CD4-positive, alpha-beta T cell treated with Interleukin-1 beta for 1 hour (primary cell): ENCODE data around the gene HNRNPUL1.
"Not testable (repeated sequence)": the region's sequence is repeated elsewhere in the genome, so short reads cannot be mapped to it uniquely, and the experiment has no call there.

ENCODE experiments used
- DNase-seq, 2 donors: peaks; one replicate each; pipeline ENCODE4 v3.0.0-alpha.2; 2020 to 2022

The HNRNPUL1 gene

DNA sequence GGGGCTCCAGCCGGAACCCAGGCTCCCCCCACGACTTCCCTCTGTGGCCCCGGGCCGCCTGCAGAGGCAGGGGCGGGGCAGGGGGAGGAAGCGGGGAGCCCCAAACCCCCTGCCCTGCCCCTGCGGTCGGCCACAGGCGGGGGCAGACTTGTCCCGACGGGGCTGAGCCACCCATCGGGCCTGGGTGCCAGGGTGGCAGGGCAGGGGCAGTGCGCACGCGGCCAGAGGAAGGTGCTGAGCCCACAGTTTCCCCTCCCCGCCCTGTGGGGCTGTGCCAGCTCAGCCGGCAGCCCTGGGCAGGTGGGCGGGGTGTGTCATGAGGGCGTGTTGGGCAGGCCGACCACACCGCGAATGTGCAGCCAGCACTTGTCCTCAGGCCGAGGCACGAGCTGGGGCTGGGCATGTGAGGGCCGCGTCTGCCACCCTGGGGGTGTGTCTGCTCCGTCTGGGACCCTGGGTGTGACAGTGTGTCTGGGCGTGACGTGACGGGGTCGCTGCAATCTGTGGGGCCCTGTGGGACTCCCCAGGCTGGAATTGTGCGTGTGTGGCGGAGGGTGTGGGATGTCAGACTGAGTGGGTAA is 63.5 kb downstream of the HNRNPUL1 start:
- peak; percentile 87 to 91 for DNase-seq

DNA sequence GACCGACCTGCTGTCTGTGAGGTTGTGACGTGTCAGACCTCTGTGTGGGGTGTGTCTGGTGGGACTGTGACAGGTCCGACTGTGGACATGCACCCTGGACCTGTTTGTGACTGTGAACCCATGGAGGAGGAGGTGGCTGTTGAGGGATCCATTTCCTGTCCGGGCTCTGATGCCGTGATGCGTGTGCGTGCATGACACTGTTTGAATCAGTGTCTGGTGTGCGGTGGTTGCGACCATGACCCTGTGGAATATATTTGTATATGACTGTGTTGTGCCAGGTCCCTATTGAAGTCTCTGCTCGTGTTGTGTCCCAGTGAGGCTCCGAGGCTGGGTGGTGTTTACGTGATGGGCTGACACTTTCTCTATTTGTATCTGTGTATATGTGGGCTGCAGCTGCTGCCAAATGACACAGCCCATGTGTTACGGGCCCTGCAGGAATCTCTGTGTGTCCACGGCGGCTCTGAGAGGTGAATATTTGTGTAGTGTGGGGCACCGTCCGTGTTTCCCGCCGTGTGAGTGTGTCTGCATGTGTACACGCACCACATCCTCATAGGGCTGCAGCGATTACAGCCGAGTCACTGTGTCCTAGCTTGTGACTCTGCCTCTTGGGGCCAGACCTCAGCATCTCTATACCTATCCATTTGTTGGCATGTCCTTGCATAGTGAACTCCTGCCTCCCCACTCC is 64.1 kb downstream of the HNRNPUL1 start:
- peak in 1 of 2 donors; percentile 46 for DNase-seq

DNA sequence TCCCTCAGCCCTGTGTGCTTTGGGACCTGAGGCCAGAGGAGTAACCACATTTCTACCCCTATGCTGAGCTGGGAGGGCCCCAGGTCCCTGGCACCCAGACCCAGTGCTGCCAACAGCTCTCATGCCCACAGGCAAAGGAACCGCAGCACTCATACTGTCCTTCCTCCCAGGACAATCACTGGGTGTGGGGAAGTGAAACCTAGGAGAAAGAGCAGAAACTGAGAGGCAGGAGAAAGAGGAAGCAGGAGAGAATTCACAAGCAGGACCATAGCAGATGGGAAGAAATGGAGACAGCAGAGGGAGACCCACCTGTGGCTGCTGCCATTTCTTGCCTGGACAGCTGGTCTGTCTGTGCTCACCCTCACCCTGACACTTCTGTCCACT is 64.7 kb downstream of the HNRNPUL1 start:
- DNase-seq: peak in 1 of 2 donors; percentile 50

DNA sequence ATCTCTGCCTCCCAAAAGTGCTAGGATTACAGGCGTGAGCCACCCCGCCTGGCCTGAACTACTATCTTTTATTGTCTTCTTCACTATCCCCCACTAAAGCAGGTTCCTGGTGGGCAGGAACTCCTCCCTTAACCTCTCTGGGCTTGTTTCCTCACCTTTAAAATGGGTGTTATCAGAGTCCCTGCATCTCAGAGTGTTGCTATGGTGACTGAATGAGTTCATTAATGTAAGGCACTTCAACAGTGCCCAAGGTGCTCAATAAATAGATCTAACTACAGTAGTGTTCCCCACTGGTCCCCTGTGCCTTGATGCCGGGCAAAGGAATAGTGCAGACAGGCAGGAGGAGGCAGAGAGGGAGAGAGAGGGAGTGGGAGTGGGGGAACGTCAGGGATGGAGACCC is 66.3 kb downstream of the HNRNPUL1 start:
- peak in 1 of 2 donors; percentile 43 for DNase-seq

DNA sequence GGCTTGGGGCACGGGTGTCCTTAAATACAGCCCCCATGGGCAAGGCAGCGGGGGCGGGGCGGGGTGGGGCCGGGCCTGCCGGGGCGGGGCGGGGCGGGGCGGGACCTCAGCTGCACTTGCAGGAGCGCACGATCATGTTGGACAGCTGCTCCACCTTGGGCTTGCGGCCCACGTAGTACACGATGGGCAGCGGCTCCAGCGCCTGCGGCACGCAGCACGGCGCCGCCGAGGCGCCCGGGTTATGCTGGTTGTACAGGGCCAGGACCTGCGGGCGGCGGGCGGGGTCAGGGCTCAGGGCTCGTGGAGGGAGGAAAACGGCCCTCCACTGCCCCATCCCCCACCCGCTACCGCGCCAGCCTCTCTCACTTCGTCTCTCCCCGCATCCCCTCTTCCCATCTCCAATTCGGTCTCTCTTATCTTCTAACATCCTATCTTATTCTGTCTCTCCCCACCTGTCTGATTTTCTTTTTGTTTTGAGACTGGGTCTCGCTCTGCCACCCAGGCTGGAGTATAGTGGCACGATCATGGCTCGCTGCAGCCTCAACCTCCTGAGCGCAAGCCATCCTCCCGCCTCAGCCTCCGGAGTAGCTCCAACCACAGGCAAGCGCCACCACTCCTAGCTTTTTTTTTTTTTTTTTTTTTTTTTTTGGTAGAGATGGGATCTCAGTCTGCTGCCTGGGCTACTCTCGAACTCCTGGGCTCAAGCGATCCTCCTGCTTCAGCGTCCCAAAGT is 66.9 kb downstream of the HNRNPUL1 start:
- DNase-seq: no peak

DNA sequence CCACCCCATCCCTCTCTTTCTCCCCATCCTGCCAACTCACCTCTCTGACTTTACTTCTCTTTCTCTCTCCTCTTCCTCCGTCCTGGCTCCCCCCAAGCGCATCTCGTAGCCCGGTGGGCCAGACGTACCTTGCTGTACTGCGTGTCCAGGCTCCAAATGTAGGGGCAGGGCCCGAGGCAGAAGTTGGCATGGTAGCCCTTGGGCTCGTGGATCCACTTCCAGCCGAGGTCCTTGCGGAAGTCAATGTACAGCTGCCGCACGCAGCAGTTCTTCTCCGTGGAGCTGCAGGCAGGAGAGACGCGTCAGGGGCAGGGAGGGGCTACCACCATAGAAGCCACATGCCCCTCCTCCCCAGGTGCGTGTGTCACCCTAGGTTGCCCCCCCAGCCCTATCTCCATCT is 67.8 kb downstream of the HNRNPUL1 start:
- no peak for DNase-seq

DNA sequence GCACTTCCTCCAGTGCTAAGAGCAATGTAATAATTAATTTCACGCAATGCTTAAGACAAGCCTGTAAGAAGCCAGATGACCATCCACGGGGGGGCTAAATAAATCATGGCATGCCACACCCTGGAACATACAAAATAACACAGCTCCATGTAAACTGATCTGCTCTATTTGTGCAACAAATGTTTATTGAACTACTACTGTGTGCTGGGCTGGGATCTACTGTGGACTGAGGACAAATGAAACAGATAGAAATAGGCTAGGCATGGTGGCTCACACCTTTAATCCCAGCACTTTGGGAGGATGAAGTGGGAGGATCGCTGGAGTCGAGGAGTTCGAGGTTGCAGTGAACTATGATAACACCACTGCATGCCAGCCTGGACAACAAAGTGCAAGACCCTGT is 68.3 kb downstream of the HNRNPUL1 start:
- DNase-seq: no peak

DNA sequence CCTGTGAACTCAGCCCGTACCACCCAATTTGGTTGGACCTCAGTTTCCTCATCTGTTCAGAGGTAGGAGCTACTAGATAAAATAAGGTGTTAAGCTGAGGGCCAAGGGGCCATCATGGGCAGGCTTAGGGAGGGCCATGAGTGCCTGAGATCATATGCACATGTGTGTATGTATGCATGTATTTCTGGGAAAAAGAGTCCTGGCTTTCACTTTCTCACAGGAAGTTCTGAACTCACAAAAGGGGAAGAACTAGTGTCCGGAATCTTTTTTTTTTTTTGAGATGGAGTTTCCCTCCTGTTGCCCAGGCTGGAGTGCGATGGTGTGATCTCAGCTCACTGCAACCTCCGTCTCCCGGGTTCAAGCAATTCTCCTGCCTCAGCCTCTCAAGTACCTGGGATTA is 70.6 kb downstream of the HNRNPUL1 start:
- no peak for DNase-seq

DNA sequence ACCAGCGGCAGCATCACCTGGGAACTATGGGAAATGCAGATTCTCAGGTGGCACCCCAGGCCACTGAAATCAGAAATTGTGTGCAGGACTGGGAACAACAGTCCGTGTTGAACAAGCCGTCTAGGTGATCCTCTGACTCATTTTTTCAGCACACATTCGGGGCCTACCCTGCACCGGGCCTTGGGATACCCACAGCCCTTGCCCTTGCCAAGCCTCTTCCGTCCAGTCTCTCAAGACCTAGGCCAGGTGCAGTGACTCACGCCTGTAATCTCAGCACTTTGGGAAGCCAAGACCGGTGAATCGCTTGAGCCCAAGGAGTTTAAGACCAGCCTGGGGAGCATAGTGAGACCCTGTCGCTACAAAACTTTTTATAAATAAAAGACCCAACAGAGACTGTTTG is 71.3 kb downstream of the HNRNPUL1 start:
- no peak for DNase-seq

DNA sequence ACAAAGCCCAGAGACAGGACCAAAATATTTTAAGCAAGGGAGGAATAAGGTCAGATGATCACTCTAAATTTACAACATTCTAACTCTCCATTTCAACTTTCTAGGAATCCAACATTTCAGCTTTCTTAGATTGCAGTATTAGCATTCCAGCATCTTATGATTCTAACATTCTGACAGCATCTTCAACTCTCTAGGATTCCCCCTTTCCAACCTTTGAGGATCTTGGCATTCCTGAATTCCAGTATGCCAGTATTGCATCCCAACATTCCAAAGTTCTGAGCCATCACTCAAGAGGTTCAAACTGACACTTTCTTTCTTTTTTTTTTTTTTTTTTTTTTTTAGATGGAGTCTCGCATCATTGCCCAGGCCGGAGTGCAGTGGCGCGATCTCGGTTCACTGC is 75.8 kb downstream of the HNRNPUL1 start:
- DNase-seq: no peak

DNA sequence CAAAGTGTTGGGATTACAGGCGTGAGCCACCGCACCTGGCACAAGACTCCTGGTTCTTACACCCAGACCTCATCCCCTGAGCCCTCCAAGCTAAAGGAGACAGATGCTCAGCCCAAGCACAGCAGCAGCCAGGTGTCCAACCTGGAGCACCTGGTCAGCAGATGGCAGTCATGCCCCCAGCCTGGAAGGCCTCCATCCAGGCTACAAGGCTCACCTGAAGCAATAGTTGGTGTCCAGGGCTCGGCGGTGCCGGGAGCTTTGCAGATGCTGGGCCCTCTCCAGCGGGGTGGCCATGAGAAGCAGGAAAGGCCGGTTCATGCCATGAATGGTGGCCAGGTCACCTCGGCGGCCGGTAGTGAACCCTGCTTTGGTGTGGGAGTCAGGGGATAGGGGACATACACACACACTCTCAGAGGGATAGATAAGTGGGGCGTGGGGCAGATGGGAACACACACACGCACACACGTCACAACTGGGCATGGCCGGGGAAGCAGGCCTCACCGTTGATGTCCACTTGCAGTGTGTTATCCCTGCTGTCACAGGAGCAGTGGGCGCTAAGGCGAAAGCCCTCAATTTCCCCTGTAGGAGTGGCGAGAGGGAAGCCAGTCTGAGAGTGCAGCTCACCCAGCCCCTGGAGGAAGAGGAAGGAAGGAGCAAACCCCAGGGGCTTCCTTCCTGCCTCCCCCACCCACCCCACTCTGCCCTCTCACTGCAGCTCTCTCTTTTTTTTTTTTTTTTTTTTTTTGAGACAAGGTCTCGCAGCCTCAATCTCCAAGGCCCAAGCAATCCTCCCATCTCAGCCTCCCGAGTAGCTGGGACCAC is 77.7 kb downstream of the HNRNPUL1 start:
- peak in 1 of 2 donors; percentile 40 for DNase-seq

DNA sequence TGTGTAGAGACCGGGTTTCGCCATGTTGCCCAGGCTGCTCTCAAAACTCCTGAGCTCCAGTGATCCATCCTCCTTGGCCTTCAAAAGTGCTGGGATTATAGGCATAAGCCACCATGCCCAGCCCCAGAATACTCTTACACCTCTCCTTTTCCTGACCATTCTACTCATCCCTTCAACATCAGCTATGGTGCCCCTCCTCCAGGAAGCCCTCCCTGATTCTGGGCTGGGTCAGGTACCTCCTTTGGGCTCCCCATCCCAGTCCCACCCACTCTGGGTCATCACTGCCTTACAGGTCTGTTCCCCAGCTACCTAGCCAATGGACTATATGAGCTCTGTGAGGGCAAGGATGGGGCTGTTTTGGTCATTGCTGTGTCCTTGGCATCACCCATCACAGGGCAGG is 80.0 kb downstream of the HNRNPUL1 start:
- DNase-seq: no peak

DNA sequence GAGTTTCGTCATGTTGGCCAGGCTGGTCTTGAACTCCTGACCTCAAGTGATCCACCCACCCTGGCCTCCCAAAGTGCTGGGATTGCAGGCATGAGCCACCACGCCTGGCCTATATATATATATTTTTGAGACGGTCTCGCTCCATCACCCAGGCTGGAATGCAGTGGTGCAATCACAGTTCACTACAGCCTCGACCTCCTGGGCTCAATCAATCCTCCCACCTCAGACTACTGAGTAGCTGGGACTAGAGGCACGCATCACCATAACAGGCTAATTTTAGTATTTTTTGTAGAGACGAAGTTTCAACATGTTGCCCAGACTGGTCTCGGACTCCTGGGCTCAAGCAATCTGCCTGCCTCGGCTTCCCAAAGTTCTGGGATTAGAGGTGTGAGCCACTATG is 82.7 kb downstream of the HNRNPUL1 start:
- DNase-seq: not testable (repeated sequence)

DNA sequence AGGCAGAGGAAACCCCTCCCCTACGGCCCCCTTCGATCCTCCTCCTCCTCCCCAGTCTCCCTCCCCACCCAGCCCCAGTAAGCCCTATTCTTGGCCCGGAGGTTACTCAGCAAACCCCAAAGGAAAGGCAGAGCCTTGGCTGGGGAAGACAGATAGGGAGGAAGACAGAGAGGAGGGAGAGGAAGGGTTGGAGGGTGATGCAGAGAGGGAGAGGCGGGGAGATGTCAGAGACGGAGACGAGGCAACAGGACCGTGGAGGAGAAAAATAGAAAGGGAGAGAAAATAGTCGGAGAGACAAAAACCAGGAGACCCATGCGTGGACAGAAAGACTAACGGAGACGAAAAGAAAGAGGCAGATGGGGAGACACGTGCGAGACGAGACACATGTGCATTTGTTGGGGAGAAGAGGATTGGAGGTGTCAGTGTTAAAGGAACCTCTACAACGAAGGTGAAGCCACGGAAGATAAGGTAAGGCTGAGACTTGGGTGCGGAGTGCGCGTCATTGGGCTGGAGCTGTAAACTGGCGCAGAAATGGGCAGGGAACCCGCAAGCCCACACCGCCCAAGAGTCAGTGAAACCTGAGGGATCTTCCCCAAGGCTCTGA is 86.7 kb downstream of the HNRNPUL1 start:
- no peak for DNase-seq

DNA sequence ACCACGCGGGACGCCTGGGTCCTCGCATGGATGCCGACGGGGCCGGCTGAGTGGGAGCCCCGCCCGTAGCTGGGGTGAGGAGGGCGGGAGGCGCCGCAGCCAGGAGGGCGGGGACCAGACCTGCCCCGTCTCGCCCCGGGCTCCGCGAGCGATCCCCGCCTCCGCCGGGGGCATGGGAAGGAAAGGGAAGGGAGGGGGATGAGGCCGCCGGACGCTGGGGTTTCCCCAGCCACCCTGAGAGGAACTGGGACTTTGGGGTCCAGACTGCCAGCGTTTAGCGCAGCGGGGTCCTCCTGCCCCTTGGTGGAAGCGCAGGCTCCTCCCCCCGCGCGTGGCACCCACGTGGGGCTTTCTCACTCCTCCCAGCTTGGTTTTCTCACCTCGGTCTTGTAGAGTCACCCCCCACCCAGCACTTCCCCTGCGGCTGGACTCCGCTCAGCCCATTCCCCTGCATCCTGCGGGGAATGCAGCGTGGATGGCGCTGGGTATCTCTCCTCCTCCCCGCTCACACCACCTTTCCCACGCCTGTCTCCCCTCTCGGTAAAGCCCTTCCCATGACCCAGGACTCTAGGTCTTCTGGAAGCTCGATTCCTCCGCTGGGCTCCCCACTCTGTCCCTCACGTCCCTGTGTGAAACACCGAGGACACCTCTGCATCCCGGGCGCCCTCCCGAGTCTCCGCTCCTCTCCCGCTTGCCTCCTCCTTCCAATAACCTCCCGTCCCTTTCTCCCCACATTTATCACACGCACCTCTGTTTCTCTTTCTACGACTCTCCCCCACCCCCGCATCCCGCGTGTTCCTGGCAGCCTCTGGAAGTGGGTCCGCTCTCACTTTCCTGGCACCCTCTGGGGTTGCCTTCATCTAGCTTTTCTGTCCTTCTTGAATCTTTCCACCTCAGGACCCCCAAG is 87.4 kb downstream of the HNRNPUL1 start:
- DNase-seq: peak; percentile 88 to 89

DNA sequence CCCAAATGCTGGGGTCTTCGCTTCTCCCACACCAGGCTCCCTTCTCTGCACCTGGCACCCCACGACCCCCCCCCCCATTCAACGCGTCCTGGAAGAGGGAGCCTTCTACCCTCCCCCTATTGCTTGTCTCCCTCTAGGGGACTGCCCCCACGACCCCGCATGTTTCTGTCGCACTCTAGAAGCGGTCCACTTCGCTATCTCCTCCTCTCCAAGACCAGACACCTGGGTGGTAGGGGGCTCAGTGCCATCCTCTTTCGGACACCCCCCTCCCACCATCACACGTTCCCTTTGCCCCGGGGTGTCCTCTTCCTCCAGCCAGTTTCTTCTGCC is 88.1 kb downstream of the HNRNPUL1 start:
- DNase-seq: no peak

DNA sequence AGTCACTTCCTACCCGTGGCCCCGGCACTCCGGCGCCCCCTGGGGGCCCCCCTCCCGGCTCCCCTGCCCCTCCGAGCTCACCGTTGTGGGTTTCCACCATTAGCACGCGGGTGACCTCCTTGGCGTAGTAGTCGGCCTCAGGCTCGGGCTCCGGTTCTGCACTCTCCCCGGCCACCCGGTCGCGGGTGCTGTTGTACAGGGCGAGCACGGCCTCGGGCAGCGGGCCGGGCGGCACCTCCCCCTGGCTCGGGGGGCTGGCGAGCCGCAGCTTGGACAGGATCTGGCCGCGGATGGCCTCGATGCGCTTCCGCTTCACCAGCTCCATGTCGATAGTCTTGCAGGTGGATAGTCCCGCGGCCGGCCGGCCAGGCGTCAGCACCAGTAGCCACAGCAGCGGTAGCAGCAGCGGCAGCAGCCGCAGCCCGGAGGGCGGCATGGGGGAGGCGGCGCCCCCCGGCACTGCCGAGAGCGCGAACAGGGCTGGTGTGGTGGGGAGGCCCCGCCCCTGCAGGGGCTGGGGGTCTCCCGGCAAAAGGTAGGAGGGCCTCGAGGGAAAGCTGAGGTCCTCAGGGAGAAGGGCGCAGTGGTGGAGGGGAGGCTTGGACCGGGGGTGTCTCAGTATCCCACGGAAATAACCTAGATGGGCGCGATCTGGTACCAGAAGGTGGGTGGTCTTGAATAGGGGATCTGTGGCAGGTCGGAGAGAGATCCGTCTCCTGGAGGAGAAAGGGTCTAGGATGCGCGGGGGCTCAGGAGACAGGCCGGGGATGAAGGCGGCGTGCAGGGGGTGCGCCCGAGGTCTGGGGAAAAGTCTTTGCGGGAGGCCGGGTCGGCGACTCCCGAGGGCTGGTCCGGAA is 88.7 kb downstream of the HNRNPUL1 start:
- DNase-seq: peak; percentile 80 to 81

DNA sequence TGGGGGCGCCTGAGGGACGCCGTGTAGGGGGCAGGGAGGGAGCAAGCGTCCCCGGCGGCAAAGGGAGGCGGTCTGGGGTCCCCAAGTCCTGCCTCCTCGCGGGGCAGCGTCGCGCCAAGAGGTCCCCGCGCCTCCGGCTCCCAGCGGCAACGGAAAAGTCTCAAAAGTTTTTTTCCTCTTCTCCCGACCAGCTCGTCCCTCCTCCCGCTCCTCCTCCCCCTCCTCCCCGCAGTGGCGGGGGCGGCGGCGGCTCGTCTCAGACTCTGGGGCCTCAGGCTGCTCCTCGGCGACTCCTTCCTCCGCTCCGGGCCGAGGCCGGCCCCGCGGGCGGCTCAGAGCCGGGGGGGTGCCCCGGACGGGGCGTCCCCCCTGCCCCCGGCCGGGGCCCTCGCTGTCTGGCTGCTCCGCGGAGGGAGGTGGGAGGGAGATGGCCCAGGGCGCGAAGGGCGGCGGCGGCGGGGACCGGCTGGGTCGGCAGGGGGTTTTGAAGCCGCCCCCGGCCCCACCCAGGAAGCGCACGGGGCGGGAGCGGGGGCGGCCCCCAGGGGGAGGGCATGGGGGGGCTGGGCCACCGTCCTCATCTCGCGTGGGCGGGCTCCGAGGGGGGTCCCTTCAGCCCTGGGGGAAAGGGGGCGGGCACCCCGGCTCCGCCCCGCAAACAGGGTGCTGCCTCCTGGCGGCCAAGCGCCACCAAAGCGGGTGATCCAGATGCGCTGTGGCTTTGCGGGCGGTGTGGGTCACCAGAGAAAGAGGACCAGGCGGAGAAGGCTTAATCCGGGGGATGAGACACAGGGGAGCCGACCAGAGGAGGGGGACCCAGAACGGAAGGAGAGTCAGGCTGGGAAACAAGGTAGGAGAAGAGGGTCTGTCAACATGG is 89.5 kb downstream of the HNRNPUL1 start, which contains the start of gene TGFB1:
Gene TGFB1, minus strand, starts transcription at position 457 of the 877 bp plus-strand sequence. CDS start 878 bp downstream, outside the sequence.
- peak; percentile 95 to 96 for DNase-seq

DNA sequence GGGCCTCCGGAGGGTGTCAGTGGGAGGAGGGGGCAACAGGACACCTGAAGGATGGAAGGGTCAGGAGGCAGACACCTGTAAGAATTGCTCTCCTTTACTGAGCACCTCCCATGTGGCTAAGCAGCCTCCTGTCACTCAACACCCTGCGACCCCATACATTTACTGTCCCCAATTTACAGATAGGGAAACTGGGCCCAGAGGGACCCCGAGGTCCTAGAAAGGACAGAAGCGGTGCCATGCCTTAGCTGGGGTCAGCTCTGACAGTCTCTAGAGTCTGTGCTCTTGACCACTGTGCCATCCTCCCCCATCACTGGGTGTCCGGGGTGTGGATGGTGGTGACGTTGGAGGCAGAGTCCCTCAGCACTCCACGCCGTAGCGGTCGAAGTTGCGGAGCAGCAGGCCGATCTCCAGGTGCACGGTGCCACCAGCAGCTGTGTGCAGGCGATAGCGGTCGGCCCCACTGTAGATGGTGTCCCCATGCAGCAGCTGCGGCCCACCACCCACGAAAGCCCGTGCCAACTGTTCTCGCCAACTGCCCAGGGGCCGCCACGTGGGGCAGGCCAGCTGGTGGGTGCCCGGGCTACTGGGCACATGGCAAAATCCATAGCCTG is 90.3 kb downstream of the HNRNPUL1 start:
- DNase-seq: no peak
